ENCODE results near the gene ZKSCAN7.
"Not testable (repeated sequence)": the region's sequence is repeated elsewhere in the genome, so short reads cannot be mapped to it uniquely, and the experiment has no call there.

Gene ZKSCAN7

DNA sequence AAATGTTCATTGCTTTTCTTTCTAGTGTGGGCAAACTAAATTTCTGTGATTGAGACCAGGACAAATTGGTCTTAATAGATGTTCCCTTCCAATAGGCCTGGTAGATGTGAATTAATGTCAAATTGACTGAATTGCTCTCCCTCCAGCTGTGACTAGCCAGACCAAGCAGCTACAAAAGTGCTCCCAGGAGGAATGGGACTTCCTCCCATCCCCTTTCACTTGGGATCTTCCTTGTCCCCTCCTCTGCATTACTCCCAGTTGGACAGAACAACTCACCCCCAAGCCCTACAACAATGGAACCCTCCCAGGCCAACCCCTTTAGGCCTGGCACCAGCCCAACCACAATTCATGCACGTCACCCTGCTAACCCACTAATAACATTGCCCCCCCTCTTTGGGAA is 19.6 kb upstream of the ZKSCAN7 start:
- TF ChIP-seq CTCF (IDR thresholded peaks at IDR 0.05; ENCODE audit: borderline replicate concordance, insufficient read depth, low read depth, low read length): no peak
- H3K4me3 ChIP-seq (ENCODE audit: low read depth, low read length): no peak overlapping the region

DNA sequence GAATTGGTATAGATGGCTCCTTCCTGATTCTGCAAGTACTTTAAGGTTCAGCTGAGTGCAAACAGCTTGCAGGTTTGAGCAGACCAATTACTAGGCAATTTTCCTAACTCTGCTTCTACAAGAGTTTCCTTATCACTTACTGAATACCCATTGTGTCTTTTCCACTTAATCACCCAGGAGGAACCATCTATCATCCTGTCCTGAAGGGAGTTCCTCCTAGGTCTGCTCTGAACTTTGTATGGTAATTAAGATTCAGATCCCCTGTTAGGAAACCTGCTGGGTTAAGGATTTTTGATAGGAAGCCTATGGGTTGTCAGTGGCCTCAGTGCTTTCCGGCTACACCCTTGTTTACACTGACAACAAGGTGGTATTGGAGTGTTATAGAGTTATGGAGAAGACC is 10.2 kb upstream of the ZKSCAN7 start:
- H3K4me3 ChIP-seq (ENCODE audit: low read depth, low read length): not testable (repeated sequence)

DNA sequence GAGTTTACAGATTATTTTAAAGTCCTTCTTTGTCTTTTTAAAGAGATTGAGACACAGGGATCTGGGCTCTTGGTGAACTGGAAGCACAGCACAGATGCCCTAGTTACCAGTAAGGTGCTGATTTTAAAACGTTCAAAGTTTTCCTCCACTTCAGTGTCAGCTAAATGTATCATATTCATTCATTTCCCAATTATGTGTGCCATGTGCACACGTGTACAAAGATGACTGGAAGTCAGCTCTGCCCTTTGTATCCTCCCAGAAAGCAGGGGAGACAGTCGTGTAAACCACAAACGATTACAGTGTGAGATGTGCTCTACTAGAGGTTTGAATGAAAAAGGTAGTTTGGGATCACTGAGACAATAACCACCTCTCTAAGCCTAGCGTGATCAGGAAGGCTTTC is 730 bp downstream of the ZKSCAN7 start:
- TF ChIP-seq CTCF (IDR thresholded peaks at IDR 0.05; ENCODE audit: borderline replicate concordance, insufficient read depth, low read depth, low read length): no peak
- peak overlapping the region; percentile 67 for H3K4me3 ChIP-seq (ENCODE audit: low read depth, low read length)

DNA sequence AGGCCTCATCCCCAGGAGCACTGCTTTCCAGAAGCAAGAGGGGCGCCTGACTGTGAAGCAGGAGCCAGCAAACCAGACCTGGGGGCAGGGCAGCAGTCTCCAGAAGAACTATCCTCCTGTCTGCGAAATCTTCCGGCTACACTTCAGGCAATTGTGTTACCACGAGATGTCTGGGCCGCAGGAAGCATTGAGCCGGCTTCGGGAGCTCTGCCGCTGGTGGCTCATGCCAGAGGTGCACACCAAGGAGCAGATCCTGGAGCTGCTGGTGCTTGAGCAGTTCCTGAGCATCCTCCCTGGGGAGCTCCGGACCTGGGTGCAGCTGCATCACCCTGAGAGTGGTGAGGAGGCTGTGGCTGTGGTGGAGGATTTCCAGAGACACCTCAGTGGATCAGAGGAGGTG is 2.1 kb downstream of the ZKSCAN7 start:
- no peak overlapping the region for H3K4me3 ChIP-seq (ENCODE audit: low read depth, low read length)
- TF ChIP-seq CTCF (IDR thresholded peaks at IDR 0.05; ENCODE audit: borderline replicate concordance, insufficient read depth, low read depth, low read length): no peak

GRCh38 chr3:44561076-44561475 is 6.1 kb downstream of the ZKSCAN7 start:
- TF ChIP-seq CTCF (IDR thresholded peaks at IDR 0.05; ENCODE audit: borderline replicate concordance, insufficient read depth, low read depth, low read length): no peak
- no peak overlapping the region for H3K4me3 ChIP-seq (ENCODE audit: low read depth, low read length)

DNA sequence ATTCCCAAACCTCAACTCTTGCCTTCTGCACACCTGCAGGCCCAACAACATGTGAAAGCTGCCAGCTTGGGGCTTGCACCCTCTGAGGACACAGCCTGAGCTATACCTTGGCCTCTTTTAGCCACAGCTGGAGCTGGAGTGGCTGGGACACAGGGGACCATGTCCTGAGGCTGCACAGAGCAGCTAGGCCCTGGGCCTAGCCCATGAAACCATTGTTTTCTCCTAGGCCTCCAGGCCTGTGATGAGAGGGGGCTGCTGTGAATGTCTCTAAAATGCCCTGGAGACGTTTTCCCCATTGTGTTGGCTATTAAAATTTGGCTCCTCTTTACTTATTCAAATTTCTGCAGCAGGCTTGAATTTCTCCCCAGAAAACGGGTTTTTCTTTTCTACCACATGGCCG is 7.2 kb downstream of the ZKSCAN7 start:
- TF ChIP-seq CTCF (IDR thresholded peaks at IDR 0.05; ENCODE audit: borderline replicate concordance, insufficient read depth, low read depth, low read length): no peak

GRCh38 chr3:44568561-44568960 is 13.6 kb downstream of the ZKSCAN7 start:
- no peak for TF ChIP-seq CTCF (IDR thresholded peaks at IDR 0.05; ENCODE audit: borderline replicate concordance, insufficient read depth, low read depth, low read length)
- no peak overlapping the region for H3K4me3 ChIP-seq (ENCODE audit: low read depth, low read length)

More for the DNA sequence above, 7.2 kb downstream of the ZKSCAN7 start:
- H3K4me3 ChIP-seq (ENCODE audit: low read depth, low read length): no peak overlapping the region

DNA sequence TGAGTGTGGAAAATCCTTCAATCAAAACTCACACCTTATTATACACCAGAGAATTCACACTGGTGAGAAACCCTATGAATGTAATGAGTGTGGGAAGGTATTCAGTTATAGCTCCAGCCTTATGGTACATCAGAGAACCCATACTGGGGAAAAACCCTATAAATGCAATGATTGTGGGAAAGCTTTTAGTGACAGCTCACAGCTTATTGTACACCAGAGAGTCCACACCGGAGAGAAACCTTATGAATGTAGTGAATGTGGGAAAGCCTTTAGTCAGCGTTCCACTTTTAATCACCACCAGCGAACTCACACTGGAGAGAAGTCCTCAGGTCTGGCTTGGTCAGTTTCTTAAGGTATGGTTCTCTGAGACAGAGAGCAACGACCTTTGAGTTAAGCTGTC is 16.0 kb downstream of the ZKSCAN7 start:
- TF ChIP-seq CTCF (IDR thresholded peaks at IDR 0.05; ENCODE audit: borderline replicate concordance, insufficient read depth, low read depth, low read length): no peak

More for the DNA sequence above, 16.0 kb downstream of the ZKSCAN7 start:
- no peak overlapping the region for H3K4me3 ChIP-seq (ENCODE audit: low read depth, low read length)

All from GM12875 (cell line).